Stimulated activated CD8-positive, alpha-beta memory T cell treated with anti-CD3 and anti-CD28 coated beads, Interleukin-15, amount 100 ng/mL, for 48 hours (primary cell): ENCODE measurements around the gene ST6GALNAC1.
A peak's percentile ranks its signal among the peaks of the same experiment; 100 is the strongest.

ENCODE experiments used
- DNase-seq, 2 donors: peaks; one replicate each; pipeline ENCODE4 v3.0.0-alpha.2; 2020; ENCODE audit warnings: low read depth in 2 of 2

The ST6GALNAC1 gene

DNA sequence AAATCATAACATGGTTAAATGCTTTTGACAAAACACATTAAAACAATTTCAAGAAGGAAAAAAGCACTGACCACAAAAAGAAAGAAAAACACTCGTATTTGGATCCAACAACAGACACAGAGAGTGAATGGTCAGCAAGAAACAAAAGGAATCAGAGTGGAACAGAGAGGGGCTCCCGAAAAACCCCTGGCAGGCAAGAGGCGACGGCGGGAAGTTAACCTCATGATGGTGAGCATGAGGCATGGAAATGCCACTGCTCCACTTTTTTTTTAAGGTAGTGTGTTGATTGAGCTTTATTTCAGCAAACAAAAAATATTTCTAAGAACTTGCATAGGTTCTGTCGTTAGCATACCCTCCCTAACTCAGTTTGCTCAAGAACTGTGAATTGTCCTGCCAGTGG lies 32.1 kb upstream of the ST6GALNAC1 start:
- no peak for DNase-seq

- DNase-seq: no peak
These were observed 31.0 kb upstream of the ST6GALNAC1 start for GRCh38 chr17:76674600-76674999.

DNA sequence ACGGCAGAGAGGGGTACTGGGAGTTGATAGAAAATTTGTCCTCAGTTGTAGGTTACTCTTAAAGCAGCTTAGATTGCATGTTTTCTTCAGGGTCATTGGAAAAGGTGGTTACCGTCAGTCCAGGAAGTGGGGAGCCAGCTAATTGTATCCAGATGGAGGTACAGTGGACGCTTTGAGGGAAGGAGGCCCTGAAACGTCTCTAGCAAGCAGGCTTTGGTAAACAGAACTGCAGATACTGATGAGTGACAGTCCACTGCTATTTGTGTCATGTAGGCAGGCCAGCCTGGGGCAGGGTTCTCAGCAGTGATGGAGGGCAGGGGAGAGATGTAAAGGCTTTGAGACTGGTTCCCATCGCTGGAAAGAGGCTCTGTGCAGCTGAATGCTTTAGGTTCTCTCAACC lies 30.2 kb upstream of the ST6GALNAC1 start:
- DNase-seq: no peak

DNA sequence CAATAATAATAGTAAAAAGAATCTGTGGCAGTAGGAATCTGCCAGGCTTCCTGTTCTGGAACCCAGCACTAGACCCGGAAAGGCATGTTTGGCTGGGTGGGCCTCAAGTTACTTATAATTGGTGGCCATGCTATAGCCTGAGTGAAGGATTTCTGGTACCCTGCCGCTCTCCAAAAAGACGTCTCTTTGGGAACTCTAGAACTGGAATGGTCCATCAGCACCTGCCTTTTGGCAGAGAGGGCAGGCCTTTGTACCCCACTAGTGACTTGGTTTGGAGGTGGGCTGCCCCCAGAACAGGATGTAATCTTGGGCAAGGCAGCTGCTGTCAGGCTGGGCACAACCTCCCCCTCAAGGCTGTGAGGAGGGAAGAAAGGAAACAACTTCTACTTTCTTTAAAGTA lies 29.3 kb upstream of the ST6GALNAC1 start:
- DNase-seq: no peak

GRCh38 chr17:76672270-76672851 lies 28.8 kb upstream of the ST6GALNAC1 start:
- no peak for DNase-seq

GRCh38 chr17:76671912-76672262 lies 28.3 kb upstream of the ST6GALNAC1 start:
- DNase-seq: no peak

GRCh38 chr17:76671123-76671911 lies 27.8 kb upstream of the ST6GALNAC1 start:
- DNase-seq: peak; percentile 98 to 99

DNA sequence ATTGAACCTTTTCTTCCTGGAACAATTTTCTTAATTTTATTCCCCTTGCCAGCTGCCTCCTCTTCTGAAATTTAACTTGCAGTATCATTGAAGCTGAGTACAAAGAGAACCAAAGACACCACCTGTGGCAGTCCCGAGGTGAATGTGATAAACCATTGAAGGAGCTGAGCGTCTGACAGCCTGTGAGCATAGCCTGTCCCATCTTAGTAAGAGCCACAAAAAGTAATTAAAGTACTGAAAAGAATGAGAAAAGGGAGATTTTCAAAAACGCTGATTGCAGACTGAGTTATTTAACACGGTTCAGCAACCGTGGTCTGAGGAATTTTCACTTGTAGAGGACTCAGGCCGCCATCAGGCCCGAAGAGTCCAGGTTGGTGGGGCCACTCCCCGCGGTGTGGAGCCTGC lies 27.2 kb upstream of the ST6GALNAC1 start:
- no peak for DNase-seq

DNA sequence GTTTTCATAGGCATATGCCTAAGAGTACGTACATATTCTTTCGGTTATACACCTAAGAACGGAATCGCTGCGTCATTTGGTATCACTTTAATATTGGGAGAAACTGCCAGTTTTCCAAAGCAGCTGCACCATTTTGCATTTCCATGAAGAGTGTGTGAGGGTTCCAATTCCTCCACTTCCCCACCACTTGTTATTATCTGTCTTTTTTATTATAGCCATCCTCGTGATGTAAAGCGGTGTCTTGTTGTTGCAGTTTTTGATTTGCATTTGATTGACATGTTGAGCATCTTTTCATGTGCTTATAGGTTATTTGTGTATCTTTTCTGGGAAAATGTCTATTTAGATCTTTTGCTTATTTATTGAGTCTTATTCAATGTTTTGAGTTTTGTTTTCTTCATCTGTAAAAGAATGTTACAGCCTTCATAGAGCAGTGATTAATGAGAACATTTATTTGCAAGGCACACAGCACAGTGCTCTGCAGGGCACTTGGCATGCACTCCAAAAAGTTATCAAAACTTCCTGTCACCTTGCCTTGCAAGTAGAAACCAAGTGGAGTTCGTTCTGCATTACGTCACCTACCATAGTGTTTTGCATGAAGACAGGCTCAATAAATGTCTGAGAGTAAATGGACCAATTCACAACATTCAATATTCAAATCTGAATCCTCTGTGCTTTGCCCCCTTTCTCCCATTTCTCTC lies 26.6 kb upstream of the ST6GALNAC1 start:
- no peak for DNase-seq

DNA sequence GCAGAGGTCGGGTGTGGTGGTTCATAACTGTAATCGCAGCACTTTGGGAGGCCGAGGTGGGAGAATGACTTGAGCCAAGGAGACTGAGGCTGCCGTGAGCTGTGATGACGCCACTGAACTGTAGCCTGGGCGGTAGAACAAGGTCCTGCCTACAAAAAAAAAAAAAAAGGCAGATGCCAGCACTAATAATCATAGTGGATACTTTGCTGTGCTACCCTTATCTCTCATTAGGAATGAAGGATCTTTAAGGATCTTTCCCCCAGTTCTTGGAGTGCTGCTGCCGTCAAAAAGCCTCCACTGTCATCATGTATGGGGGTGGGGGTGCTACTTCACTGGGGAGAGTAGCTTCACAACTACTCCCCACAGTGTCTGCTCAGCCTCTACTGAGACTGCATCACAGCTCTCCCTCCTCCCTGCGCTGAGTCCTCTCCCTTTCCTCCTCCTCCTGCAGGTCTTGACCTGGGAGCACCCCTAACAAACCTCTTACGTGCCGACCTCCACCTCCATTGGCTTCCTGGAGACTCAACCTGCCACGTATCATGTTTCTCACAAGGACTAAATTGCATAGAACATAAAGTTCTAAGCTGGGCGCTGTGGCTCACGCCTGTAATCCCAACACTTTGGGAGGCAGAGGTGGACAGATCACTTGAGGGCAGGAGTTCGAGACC lies 24.4 kb upstream of the ST6GALNAC1 start:
- no peak for DNase-seq

DNA sequence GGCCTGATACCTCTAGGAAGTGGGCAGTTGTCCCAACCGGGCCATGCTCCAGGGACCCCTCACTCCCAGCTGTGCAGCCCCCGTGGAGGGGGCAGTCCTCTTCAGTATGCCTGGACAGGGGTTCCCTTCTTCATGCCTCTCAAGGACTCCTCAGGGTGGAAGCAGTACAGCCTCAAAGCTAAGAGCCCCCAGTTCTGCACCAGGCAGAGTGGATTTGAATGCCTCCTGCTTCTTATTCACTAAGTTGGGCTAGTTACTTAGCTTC lies 23.9 kb upstream of the ST6GALNAC1 start:
- DNase-seq: no peak

GRCh38 chr17:76660656-76661042 lies 17.1 kb upstream of the ST6GALNAC1 start:
- no peak for DNase-seq

DNA sequence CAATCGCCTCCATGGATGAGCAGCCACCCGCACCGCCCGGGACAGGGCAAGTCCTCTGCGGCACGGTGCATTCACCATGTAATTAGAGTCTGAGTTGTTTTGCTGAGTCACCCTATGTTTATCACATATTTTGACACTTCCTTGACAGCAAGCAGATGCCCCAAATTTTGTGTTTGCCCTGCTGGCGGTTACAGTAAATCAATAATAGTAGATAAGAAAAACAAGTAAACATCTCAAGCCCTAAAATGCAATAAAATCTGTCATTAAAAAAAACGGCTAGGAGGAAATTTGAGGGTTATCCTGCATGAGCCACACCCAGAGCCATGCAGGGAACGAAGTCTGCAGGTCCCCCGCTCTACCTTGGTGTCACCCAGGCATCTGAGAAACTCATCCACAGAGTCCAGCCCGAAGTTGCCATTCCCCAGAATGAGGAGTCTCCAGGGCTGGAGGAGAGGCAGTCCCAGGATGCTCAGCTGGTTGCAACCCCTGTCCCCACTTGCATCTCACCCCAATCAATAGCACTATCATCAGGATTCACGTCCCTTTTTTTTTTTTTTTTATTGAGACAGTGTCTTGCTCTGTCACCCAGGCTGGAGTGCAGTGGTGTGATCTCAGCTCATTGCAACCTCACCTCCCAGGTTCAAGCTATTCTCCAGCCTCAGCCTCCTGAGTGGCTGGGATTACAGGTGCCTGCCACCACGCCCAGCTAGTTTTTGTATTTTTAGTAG lies 16.5 kb upstream of the ST6GALNAC1 start:
- no peak for DNase-seq

GRCh38 chr17:76658242-76658662 lies 14.7 kb upstream of the ST6GALNAC1 start:
- DNase-seq: no peak

DNA sequence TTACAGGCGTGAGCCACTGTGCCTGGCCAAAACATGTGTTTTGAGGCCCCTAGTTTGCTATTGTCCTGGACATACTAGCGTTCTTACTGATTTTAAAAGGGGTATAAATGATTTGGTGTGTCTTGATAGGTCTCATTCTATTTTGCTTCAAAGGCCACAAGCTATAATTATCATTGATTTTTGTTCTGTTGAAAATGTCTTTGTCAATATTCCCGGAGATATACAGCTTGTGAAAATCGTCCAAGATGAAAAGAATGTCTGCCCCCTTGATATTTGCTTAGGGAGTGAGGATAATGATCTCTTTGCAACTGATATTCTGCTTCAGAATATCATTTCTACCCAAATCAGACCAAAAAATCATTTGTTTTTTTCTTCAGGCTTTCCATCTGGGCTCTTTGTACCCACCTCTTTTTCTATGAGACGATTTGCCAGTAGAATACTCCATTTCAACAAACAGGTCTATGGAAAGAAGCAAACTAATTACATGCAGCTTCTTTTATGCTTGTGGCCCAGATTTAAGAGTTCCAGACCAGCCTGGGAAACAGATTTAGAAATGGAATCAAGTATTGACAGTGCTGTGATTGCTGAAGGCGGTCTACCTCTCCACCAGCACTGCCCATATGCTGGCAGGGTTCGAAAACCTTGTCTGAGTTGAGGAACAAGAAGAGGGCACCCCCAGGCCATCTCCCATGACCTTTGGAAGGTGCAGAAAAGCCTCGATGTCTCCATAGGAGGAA lies 14.1 kb upstream of the ST6GALNAC1 start:
- DNase-seq: no peak

GRCh38 chr17:76654408-76654807 lies 10.9 kb upstream of the ST6GALNAC1 start:
- DNase-seq: no peak

DNA sequence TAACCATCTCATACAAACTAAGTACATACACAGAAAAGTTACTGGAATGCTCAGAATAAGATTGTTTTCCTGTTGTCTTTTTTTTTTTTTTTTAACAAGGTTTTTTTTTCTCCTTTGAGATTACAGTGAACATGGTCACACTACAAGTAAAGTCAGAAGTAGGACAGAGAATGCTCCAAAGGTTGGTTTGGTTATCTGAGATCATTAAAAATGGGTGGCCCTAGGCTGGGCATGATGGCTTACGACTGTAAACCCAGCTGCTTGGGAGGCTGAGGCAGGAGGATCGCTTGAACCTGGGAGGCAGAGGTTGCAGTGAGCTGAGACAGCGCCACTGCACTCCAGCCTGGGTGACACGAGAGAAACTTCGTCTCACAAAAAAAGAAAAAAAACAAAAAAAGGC lies 6.9 kb upstream of the ST6GALNAC1 start:
- DNase-seq: no peak

- no peak for DNase-seq
These were observed 3.2 kb upstream of the ST6GALNAC1 start for GRCh38 chr17:76646712-76647111.

- no peak for DNase-seq
These were observed 1.9 kb upstream of the ST6GALNAC1 start for GRCh38 chr17:76645481-76645880.

DNA sequence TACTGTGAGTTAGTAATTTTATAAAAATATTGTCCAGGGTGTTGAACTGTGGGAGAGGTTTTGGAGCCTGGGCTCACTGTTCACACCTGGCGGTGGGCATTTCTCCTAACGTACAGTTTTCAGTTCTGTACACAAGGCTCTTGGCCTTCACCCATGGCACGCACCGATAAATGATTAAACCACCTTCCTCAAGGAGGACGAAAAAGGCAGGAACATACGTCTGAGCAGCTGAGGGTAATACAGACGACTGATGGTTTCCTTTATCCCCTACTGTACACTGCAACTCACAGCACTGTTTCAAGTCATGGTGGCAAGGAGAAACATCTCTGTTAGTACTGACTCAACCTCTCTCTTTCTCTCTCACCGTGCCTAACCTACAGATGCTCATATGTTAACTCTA lies 1.4 kb upstream of the ST6GALNAC1 start:
- no peak for DNase-seq

- DNase-seq: no peak
These were observed 563 bp downstream of the ST6GALNAC1 start for GRCh38 chr17:76642994-76643393.
